ENCODE measurements around the gene DSCAML1.

The DSCAML1 gene

DNA sequence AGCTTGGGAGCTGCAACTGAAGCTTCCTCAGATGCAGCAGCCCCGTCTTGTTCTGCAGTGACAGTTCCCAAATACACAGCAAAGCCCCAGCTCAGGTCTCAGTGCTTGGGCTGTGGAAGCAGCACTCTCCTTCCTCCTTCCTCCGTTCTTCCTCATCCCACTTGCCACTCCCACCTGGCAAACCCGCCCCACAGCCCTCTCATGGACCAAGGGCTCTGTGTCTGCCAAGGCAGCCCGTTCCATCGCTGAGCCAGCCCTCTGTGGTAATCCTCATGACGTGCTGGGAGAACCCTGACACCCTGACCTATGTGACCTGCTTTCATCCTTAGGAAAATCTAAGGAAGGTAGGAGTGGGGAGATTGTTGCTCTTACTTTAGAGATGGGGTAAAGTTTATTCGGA is 157.0 kb downstream of the DSCAML1 start:
- H3K27me3 ChIP-seq (ENCODE audit: low read depth, low read length), result peaks cover 13% of the 10 kb centered on the region
- H3K9ac ChIP-seq (ENCODE audit: low read length), result no peak overlapping the region
- no peaks in the 10 kb centered on the region for H3K4me1 ChIP-seq (ENCODE audit: low read length)
- H3K4me2 ChIP-seq (ENCODE audit: low read length), result no peak overlapping the region
- H2AFZ ChIP-seq (ENCODE audit: low read depth, low read length), result no peak overlapping the region
- H3K36me3 ChIP-seq (replicated peaks; ENCODE audit: low read depth, low read length), result no peaks in the 10 kb centered on the region
- no peak for TF ChIP-seq EZH2phosphoT487 (IDR thresholded peaks at IDR 0.05; ENCODE audit: low read depth)
- TF ChIP-seq, protein P1, sequence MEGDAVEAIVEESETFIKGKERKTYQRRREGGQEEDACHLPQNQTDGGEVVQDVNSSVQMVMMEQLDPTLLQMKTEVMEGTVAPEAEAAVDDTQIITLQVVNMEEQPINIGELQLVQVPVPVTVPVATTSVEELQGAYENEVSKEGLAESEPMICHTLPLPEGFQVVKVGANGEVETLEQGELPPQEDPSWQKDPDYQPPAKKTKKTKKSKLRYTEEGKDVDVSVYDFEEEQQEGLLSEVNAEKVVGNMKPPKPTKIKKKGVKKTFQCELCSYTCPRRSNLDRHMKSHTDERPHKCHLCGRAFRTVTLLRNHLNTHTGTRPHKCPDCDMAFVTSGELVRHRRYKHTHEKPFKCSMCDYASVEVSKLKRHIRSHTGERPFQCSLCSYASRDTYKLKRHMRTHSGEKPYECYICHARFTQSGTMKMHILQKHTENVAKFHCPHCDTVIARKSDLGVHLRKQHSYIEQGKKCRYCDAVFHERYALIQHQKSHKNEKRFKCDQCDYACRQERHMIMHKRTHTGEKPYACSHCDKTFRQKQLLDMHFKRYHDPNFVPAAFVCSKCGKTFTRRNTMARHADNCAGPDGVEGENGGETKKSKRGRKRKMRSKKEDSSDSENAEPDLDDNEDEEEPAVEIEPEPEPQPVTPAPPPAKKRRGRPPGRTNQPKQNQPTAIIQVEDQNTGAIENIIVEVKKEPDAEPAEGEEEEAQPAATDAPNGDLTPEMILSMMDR (IDR thresholded peaks at IDR 0.05; ENCODE audit: low read depth, low read length), result no peak
- H4K20me1 ChIP-seq (ENCODE audit: insufficient read depth, low read length), result no peaks in the 10 kb centered on the region
- H3K4me3 ChIP-seq (ENCODE audit: low read length), result no peak overlapping the region
- H3K27ac ChIP-seq (ENCODE audit: low read length), result no peak overlapping the region
- no peaks in the 10 kb centered on the region for H3K79me2 ChIP-seq (ENCODE audit: low read length)
- H3K9me3 ChIP-seq (ENCODE audit: insufficient read depth, low read length), result no peaks in the 10 kb centered on the region

DNA sequence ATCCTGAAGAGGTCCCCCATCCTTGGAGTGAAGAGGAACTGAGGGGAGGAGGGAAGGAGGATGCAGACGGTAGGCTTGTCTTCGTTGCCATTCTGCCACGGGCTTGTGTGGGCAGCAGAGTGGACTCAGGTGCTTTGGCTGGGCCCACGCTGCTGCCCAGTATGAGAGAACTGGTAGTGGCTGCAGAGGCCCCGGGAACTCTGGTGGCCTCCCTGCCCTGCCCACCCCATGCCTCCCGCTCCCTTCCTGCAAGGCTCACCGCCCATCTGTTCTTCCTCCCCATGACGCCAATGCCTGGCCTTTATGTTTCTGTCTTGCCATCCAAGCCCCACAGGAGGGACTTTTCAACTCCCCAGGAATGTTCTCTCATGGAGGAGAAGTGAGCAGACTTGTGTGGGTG is 157.4 kb downstream of the DSCAML1 start:
- no peaks in the 10 kb centered on the region for H3K36me3 ChIP-seq (replicated peaks; ENCODE audit: low read depth, low read length)
- TF ChIP-seq EZH2phosphoT487 (IDR thresholded peaks at IDR 0.05; ENCODE audit: low read depth), result no peak
- TF ChIP-seq, protein P1 (IDR thresholded peaks at IDR 0.05; ENCODE audit: low read depth, low read length), result no peak
- no peaks in the 10 kb centered on the region for H3K4me1 ChIP-seq (ENCODE audit: low read length)
- no peak overlapping the region for H3K4me2 ChIP-seq (ENCODE audit: low read length)
- no peaks in the 10 kb centered on the region for H3K9me3 ChIP-seq (ENCODE audit: insufficient read depth, low read length)
- H2AFZ ChIP-seq (ENCODE audit: low read depth, low read length), result no peak overlapping the region
- H3K4me3 ChIP-seq (ENCODE audit: low read length), result no peak overlapping the region
- H3K27ac ChIP-seq (ENCODE audit: low read length), result no peak overlapping the region
- no peaks in the 10 kb centered on the region for H3K79me2 ChIP-seq (ENCODE audit: low read length)
- peaks cover 13% of the 10 kb centered on the region for H3K27me3 ChIP-seq (ENCODE audit: low read depth, low read length)
- no peaks in the 10 kb centered on the region for H4K20me1 ChIP-seq (ENCODE audit: insufficient read depth, low read length)
- no peak overlapping the region for H3K9ac ChIP-seq (ENCODE audit: low read length)

DNA sequence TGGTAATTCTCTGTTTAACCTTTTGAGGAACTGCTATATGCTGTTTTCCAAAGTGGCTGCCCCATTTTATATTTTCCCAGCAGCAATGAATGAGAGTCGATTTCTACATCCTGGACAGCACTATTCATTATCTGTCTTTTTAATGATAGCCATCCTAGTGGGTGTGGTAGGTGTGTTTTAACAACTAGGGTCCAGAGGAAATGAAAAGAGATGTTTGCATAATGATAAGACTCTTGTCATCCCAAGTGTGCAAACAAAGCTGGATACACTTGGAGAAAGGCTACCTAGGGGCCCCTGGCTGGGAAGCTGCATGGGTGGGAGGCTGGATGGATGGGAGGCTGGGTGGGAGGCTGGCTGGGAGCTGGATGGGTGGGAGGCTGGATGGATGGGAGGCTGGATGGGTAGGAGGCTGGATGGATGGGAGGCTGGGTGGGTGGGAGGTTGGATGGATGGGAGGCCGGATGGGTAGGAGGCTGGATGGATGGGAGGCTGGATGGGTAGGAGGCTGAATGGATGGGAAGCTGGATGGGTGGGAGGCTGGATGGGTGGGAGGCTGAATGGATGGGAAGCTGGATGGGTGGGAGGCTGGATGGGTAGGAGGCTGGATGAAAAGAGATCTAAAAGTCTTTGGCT is 158.0 kb downstream of the DSCAML1 start:
- TF ChIP-seq EZH2phosphoT487 (IDR thresholded peaks at IDR 0.05; ENCODE audit: low read depth), result no peak
- TF ChIP-seq, protein P1 (IDR thresholded peaks at IDR 0.05; ENCODE audit: low read depth, low read length), result no peak
- Histone ChIP-seq H3K27me3 (ENCODE audit: low read depth, low read length) (peaks cover 13% of the 10 kb centered on the region), H2AFZ (ENCODE audit: low read depth, low read length) (no peak overlapping the region), H3K9ac (ENCODE audit: low read length) (no peak overlapping the region), H3K4me1 (ENCODE audit: low read length) (no peaks in the 10 kb centered on the region), H3K9me3 (ENCODE audit: insufficient read depth, low read length) (no peaks in the 10 kb centered on the region), H3K27ac (ENCODE audit: low read length) (no peak overlapping the region), H3K36me3 (replicated peaks; ENCODE audit: low read depth, low read length) (no peaks in the 10 kb centered on the region), H3K4me2 (ENCODE audit: low read length) (no peak overlapping the region), H3K4me3 (ENCODE audit: low read length) (no peak overlapping the region), H4K20me1 (ENCODE audit: insufficient read depth, low read length) (no peaks in the 10 kb centered on the region), H3K79me2 (ENCODE audit: low read length) (no peaks in the 10 kb centered on the region)

DNA sequence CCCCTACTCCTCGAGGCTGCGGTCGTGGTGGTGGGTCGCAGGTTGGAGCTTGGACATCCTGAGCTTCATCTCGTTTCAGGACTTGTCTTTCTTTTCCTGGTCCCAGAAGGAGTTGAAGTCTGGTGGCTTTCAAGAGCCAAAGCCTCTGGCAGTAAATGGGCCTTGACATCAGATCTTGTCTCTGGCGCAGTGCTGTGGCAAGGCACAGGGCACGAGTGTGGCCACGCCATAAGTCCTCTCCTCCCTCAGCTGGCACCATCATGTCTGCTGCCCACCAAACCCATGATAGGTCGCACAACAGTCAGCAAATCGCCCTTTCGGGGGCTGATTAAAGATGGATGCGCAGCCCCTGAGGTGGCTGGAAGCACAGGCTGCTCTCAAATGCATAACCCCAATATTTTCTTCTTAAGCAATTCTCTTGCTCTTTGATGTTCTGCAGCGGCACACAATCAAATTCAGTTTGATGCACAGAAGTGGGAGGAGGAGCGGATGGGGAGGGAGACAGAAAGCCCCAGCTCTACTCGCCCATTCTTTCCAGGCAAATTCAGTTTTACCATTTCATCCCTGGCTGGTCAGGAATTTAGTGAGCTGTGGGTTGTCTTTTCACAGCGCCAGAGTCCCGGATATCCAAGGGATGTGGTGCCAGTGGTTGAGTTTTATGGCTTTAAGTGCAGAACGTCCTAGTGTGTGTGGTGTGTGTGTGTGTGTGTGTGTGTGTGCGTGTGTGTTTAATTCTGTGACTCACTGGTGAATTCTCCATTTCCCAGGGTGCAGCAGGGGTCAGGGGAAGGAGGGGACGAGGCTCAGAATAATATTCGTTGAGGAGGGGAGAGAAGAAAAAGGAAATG is 162.0 kb downstream of the DSCAML1 start:
- H3K4me2 ChIP-seq (ENCODE audit: low read length), result no peak overlapping the region
- no peak overlapping the region for H3K9ac ChIP-seq (ENCODE audit: low read length)
- TF ChIP-seq, protein P1 (IDR thresholded peaks at IDR 0.05; ENCODE audit: low read depth, low read length), result no peak
- TF ChIP-seq EZH2phosphoT487 (IDR thresholded peaks at IDR 0.05; ENCODE audit: low read depth), result no peak
- H4K20me1 ChIP-seq (ENCODE audit: insufficient read depth, low read length), result no peaks in the 10 kb centered on the region
- peaks cover 8% of the 10 kb centered on the region; the same call in 1 of the 2 replicates for H3K27me3 ChIP-seq (ENCODE audit: low read depth, low read length)
- no peak overlapping the region for H2AFZ ChIP-seq (ENCODE audit: low read depth, low read length)
- H3K9me3 ChIP-seq (ENCODE audit: insufficient read depth, low read length), result no peaks in the 10 kb centered on the region
- H3K79me2 ChIP-seq (ENCODE audit: low read length), result no peaks in the 10 kb centered on the region
- H3K4me3 ChIP-seq (ENCODE audit: low read length), result no peak overlapping the region
- no peaks in the 10 kb centered on the region for H3K4me1 ChIP-seq (ENCODE audit: low read length)
- no peaks in the 10 kb centered on the region for H3K36me3 ChIP-seq (replicated peaks; ENCODE audit: low read depth, low read length)
- H3K27ac ChIP-seq (ENCODE audit: low read length), result no peak overlapping the region
